ENCODE measurements around the gene GALNT10. TPM values are rescaled to one million over a fixed set of nuclear protein-coding genes. Genes with fewer than 3 reads are reported as not detected.

The GALNT10 gene
- total RNA-seq, 4 donors from 2014 or later: 21.4 to 49.8 (median 44.7) TPM

- TF ChIP-seq POLR2AphosphoS5 (IDR thresholded peaks at IDR 0.05) (no peak), CTCF (IDR thresholded peaks at IDR 0.05) (no peak), EP300 (IDR thresholded peaks at IDR 0.05) (no peak), POLR2A (IDR thresholded peaks at IDR 0.05; ENCODE audit: low read depth) (no peak)
- H3K9me3 ChIP-seq: no peaks in the 10 kb centered on the region
- intact Hi-C loops (cut with DNase I): loop anchor here (10.0 kb wide), 1 partner anchor 432 kb away; no protein-coding TSS in a partner anchor
- no peaks in the 10 kb centered on the region for H3K27me3 ChIP-seq
- peaks cover 11 to 15% (median 12%) of the 10 kb centered on the region in 4 donors for H3K4me1 ChIP-seq
- H3K36me3 ChIP-seq: peaks cover 7 to 30% (median 17%) of the 10 kb centered on the region in 4 donors
- H3K27ac ChIP-seq (replicated peaks in 1 of 4): no peak overlapping the region
- no peak for DNase-seq (ENCODE audit: extremely low spot score)
- no peak overlapping the region for H3K4me3 ChIP-seq
- 96% methylated on average over 4 of the region's 4 CpGs for WGBS
Observed at GRCh38 chr5:154406826-154407225, 216.3 kb downstream of the GALNT10 start.

- DNase-seq (ENCODE audit: extremely low spot score): no peak
- intact Hi-C loops (cut with DNase I): loop anchor here (10.0 kb wide), 1 partner anchor 434 kb away; no protein-coding TSS in a partner anchor
- no peak for TF ChIP-seq CTCF (IDR thresholded peaks at IDR 0.05)
- 88% methylated on average over 6 of the region's 6 CpGs for WGBS
- H3K27ac ChIP-seq (replicated peaks in 1 of 4): no peak overlapping the region
- H3K4me3 ChIP-seq: no peak overlapping the region
- no peaks in the 10 kb centered on the region for H3K9me3 ChIP-seq
- no peaks in the 10 kb centered on the region for H3K27me3 ChIP-seq
- H3K36me3 ChIP-seq: peaks cover 17 to 48% (median 33%) of the 10 kb centered on the region in 4 donors
- H3K4me1 ChIP-seq: peaks cover 11 to 15% (median 12%) of the 10 kb centered on the region in 4 donors
Observed at GRCh38 chr5:154408811-154409210, 218.3 kb downstream of the GALNT10 start.

- H3K4me3 ChIP-seq: no peak overlapping the region
- peaks cover 11 to 14% (median 12%) of the 10 kb centered on the region in 4 donors for H3K4me1 ChIP-seq
- TF ChIP-seq POLR2AphosphoS5 (IDR thresholded peaks at IDR 0.05): no peak
- no peak for TF ChIP-seq CTCF (IDR thresholded peaks at IDR 0.05)
- no peak for TF ChIP-seq POLR2A (IDR thresholded peaks at IDR 0.05; ENCODE audit: low read depth)
- no peak for TF ChIP-seq EP300 (IDR thresholded peaks at IDR 0.05)
- H3K36me3 ChIP-seq: peaks cover 17 to 48% (median 33%) of the 10 kb centered on the region in 4 donors
- no peaks in the 10 kb centered on the region for H3K27me3 ChIP-seq
- H3K9me3 ChIP-seq: no peaks in the 10 kb centered on the region
- intact Hi-C loops (cut with DNase I): loop anchor here (10.0 kb wide), 1 partner anchor 435 kb away; no protein-coding TSS in a partner anchor
- no peak overlapping the region for H3K27ac ChIP-seq (replicated peaks in 1 of 4)
- DNase-seq (ENCODE audit: extremely low spot score): peak; percentile 70
- WGBS: 89% methylated on average over 15 of the region's 15 CpGs
Observed at GRCh38 chr5:154409230-154409840, 218.8 kb downstream of the GALNT10 start.

- peaks cover 6 to 7% (median 6%) of the 10 kb centered on the region in 4 donors for H3K4me1 ChIP-seq
- no peak overlapping the region for H3K27ac ChIP-seq (replicated peaks in 1 of 4)
- no peak overlapping the region for H3K4me3 ChIP-seq
- no peak for DNase-seq (ENCODE audit: extremely low spot score)
- intact Hi-C loops (cut with DNase I): no loop called here
- H3K9me3 ChIP-seq: no peaks in the 10 kb centered on the region
- H3K27me3 ChIP-seq: no peaks in the 10 kb centered on the region
- no peak for TF ChIP-seq CTCF (IDR thresholded peaks at IDR 0.05)
- no peak for TF ChIP-seq EP300 (IDR thresholded peaks at IDR 0.05)
- no peak for TF ChIP-seq POLR2A (IDR thresholded peaks at IDR 0.05; ENCODE audit: low read depth)
- no peak for TF ChIP-seq POLR2AphosphoS5 (IDR thresholded peaks at IDR 0.05)
- peaks cover 17 to 51% (median 35%) of the 10 kb centered on the region in 4 donors for H3K36me3 ChIP-seq
Observed at GRCh38 chr5:154410008-154410407, 219.5 kb downstream of the GALNT10 start.

- Histone ChIP-seq H3K36me3 (peaks cover 17 to 57% (median 39%) of the 10 kb centered on the region in 4 donors), H3K4me1 (no peaks in the 10 kb centered on the region), H3K4me3 (no peak overlapping the region), H3K27me3 (no peaks in the 10 kb centered on the region), H3K9me3 (no peaks in the 10 kb centered on the region), H3K27ac (replicated peaks in 1 of 4) (no peak overlapping the region)
- WGBS: 85% methylated on average over 6 of the region's 6 CpGs
- no peak for TF ChIP-seq POLR2A (IDR thresholded peaks at IDR 0.05; ENCODE audit: low read depth)
- TF ChIP-seq EP300 (IDR thresholded peaks at IDR 0.05): no peak
- no peak for TF ChIP-seq POLR2AphosphoS5 (IDR thresholded peaks at IDR 0.05)
- TF ChIP-seq CTCF (IDR thresholded peaks at IDR 0.05): no peak
- peak; percentile 45 for DNase-seq (ENCODE audit: extremely low spot score)
- intact Hi-C loops (cut with DNase I): no loop called here
Observed at GRCh38 chr5:154410786-154411185, 220.3 kb downstream of the GALNT10 start.

All from esophagus muscularis mucosa (tissue), 4 donors.